HG03095 (cell line): Measurements from ENCODE around the gene ALPK1.
"Not testable (repeated sequence)": the region's sequence is repeated elsewhere in the genome, so short reads cannot be mapped to it uniquely, and the experiment has no call there.

Experiments
- ATAC-seq: cut with Tn5 transposase; IDR thresholded peaks from one replicate; pipeline ENCODE4 v1.9.1; 2021; ENCODE audit warnings: moderate library complexity; ENCODE audit not compliant: unreplicated experiment

Gene ALPK1

GRCh38 chr4:112448306-112449132 is 151.3 kb downstream of the ALPK1 start:
- ATAC-seq = no peak

GRCh38 chr4:112449708-112450107 is 152.5 kb downstream of the ALPK1 start:
- no peak for ATAC-seq

GRCh38 chr4:112451104-112451503 is 153.9 kb downstream of the ALPK1 start:
- no peak for ATAC-seq

GRCh38 chr4:112451831-112452230 is 154.7 kb downstream of the ALPK1 start:
- ATAC-seq = no peak

- ATAC-seq = no peak
Observed at GRCh38 chr4:112453321-112453720, 156.2 kb downstream of the ALPK1 start.

- ATAC-seq = no peak
Observed at GRCh38 chr4:112472318-112472717, 175.1 kb downstream of the ALPK1 start.

- ATAC-seq = no peak
Observed at GRCh38 chr4:112473985-112474384, 176.8 kb downstream of the ALPK1 start.

GRCh38 chr4:112485930-112486329 is 188.8 kb downstream of the ALPK1 start:
- no peak for ATAC-seq

- not testable (repeated sequence) for ATAC-seq
Observed at GRCh38 chr4:112490808-112491207, 193.6 kb downstream of the ALPK1 start.
